Activated naive CD8-positive, alpha-beta T cell (primary cell): Measurements from ENCODE around the gene COQ9.

ENCODE experiments used
- H3K27ac Mint-ChIP-seq: one replicate; pipeline ENCODE4 v1.8.0; 2021; ENCODE audit warnings: mixed read lengths
- H3K27me3 Mint-ChIP-seq: one replicate; pipeline ENCODE4 v1.8.0; 2021; ENCODE audit warnings: mixed read lengths
- H3K36me3 Mint-ChIP-seq: one replicate; pipeline ENCODE4 v1.8.0; 2021; ENCODE audit warnings: mixed read lengths
- H3K4me1 Mint-ChIP-seq: one replicate; pipeline ENCODE4 v1.8.0; 2021; ENCODE audit warnings: low read depth, mixed read lengths
- H3K4me3 Mint-ChIP-seq: one replicate; pipeline ENCODE4 v1.8.0; 2021; ENCODE audit warnings: mild to moderate bottlenecking, mixed read lengths
- H3K9me3 Mint-ChIP-seq: one replicate; pipeline ENCODE4 v1.8.0; 2021; ENCODE audit warnings: low read depth, mixed read lengths

The COQ9 gene

GRCh38 chr16:57473906-57474305 lies 26.6 kb downstream of the COQ9 start:
- Mint-ChIP-seq H3K9me3 (no peaks in the 10 kb centered on the region), H3K4me3 (no peak overlapping the region), H3K36me3 (no peaks in the 10 kb centered on the region), H3K27me3 (no peaks in the 10 kb centered on the region), H3K27ac (no peak overlapping the region), H3K4me1 (peaks cover 12% of the 10 kb centered on the region)

- H3K36me3 Mint-ChIP-seq, result no peaks in the 10 kb centered on the region
- no peaks in the 10 kb centered on the region for H3K27me3 Mint-ChIP-seq
- H3K27ac Mint-ChIP-seq, result no peak overlapping the region
- peaks cover 14% of the 10 kb centered on the region for H3K4me1 Mint-ChIP-seq
- H3K4me3 Mint-ChIP-seq, result no peak overlapping the region
- no peaks in the 10 kb centered on the region for H3K9me3 Mint-ChIP-seq
Measured at GRCh38 chr16:57474671-57475661, 27.7 kb downstream of the COQ9 start.

- H3K9me3 Mint-ChIP-seq, result no peaks in the 10 kb centered on the region
- peak overlapping the region; percentile 46 for H3K27ac Mint-ChIP-seq
- peaks cover 14% of the 10 kb centered on the region for H3K4me1 Mint-ChIP-seq
- H3K27me3 Mint-ChIP-seq, result no peaks in the 10 kb centered on the region
- no peaks in the 10 kb centered on the region for H3K36me3 Mint-ChIP-seq
- peak overlapping the region; percentile 10 for H3K4me3 Mint-ChIP-seq
Measured at GRCh38 chr16:57475711-57476339, 28.5 kb downstream of the COQ9 start.

- H3K27ac Mint-ChIP-seq, result no peak overlapping the region
- H3K36me3 Mint-ChIP-seq, result no peaks in the 10 kb centered on the region
- no peaks in the 10 kb centered on the region for H3K9me3 Mint-ChIP-seq
- peaks cover 14% of the 10 kb centered on the region for H3K4me1 Mint-ChIP-seq
- H3K27me3 Mint-ChIP-seq, result no peaks in the 10 kb centered on the region
- peak overlapping the region; percentile 10 for H3K4me3 Mint-ChIP-seq
Measured at GRCh38 chr16:57476546-57477410, 29.5 kb downstream of the COQ9 start.

GRCh38 chr16:57477531-57478202 lies 30.4 kb downstream of the COQ9 start:
- Mint-ChIP-seq H3K27ac (no peak overlapping the region), H3K9me3 (no peaks in the 10 kb centered on the region), H3K27me3 (no peaks in the 10 kb centered on the region), H3K4me1 (peaks cover 14% of the 10 kb centered on the region), H3K36me3 (no peaks in the 10 kb centered on the region), H3K4me3 (no peak overlapping the region)

GRCh38 chr16:57478396-57479204 lies 31.3 kb downstream of the COQ9 start:
- Mint-ChIP-seq H3K27ac (no peak overlapping the region), H3K4me3 (no peak overlapping the region), H3K36me3 (no peaks in the 10 kb centered on the region), H3K9me3 (no peaks in the 10 kb centered on the region), H3K27me3 (no peaks in the 10 kb centered on the region), H3K4me1 (peaks cover 14% of the 10 kb centered on the region)

GRCh38 chr16:57479205-57479975 lies 32.1 kb downstream of the COQ9 start:
- no peak overlapping the region for H3K4me3 Mint-ChIP-seq
- H3K27me3 Mint-ChIP-seq, result no peaks in the 10 kb centered on the region
- H3K9me3 Mint-ChIP-seq, result no peaks in the 10 kb centered on the region
- H3K36me3 Mint-ChIP-seq, result no peaks in the 10 kb centered on the region
- no peak overlapping the region for H3K27ac Mint-ChIP-seq
- H3K4me1 Mint-ChIP-seq, result peaks cover 14% of the 10 kb centered on the region

GRCh38 chr16:57479976-57480753 lies 32.9 kb downstream of the COQ9 start:
- Mint-ChIP-seq H3K4me1 (peaks cover 15% of the 10 kb centered on the region), H3K27ac (no peak overlapping the region), H3K4me3 (no peak overlapping the region), H3K9me3 (no peaks in the 10 kb centered on the region), H3K27me3 (no peaks in the 10 kb centered on the region), H3K36me3 (no peaks in the 10 kb centered on the region)

- H3K27ac Mint-ChIP-seq, result no peak overlapping the region
- peaks cover 19% of the 10 kb centered on the region for H3K4me1 Mint-ChIP-seq
- no peaks in the 10 kb centered on the region for H3K36me3 Mint-ChIP-seq
- H3K9me3 Mint-ChIP-seq, result no peaks in the 10 kb centered on the region
- no peaks in the 10 kb centered on the region for H3K27me3 Mint-ChIP-seq
- H3K4me3 Mint-ChIP-seq, result no peak overlapping the region
Measured at GRCh38 chr16:57480754-57481230, 33.5 kb downstream of the COQ9 start.

GRCh38 chr16:57481421-57481820 lies 34.1 kb downstream of the COQ9 start:
- no peaks in the 10 kb centered on the region for H3K9me3 Mint-ChIP-seq
- no peaks in the 10 kb centered on the region for H3K36me3 Mint-ChIP-seq
- H3K27me3 Mint-ChIP-seq, result no peaks in the 10 kb centered on the region
- peaks cover 16% of the 10 kb centered on the region for H3K4me1 Mint-ChIP-seq
- H3K4me3 Mint-ChIP-seq, result no peak overlapping the region
- H3K27ac Mint-ChIP-seq, result no peak overlapping the region

- Mint-ChIP-seq H3K27ac (no peak overlapping the region), H3K4me3 (no peak overlapping the region), H3K36me3 (no peaks in the 10 kb centered on the region), H3K9me3 (no peaks in the 10 kb centered on the region), H3K27me3 (no peaks in the 10 kb centered on the region), H3K4me1 (peaks cover 22% of the 10 kb centered on the region)
Measured at GRCh38 chr16:57482845-57483545, 35.7 kb downstream of the COQ9 start.
